KOPT-K1 (cell line): ENCODE results near the gene USP11.

Source experiments
- H3K27ac ChIP-seq: fragments of 200-600 bp; sonication (generic); 2 replicates; pipeline ENCODE4 v1.5.1; 2016; ENCODE audit warnings: antibody characterized with exemption, mild to moderate bottlenecking, low read depth, low read length; ENCODE audit not compliant: poor library complexity, severe bottlenecking
- H3K36me3 ChIP-seq: fragments of 200-600 bp; sonication (generic); 2 replicates; pipeline ENCODE4 v1.5.1; 2017; ENCODE audit warnings: antibody characterized with exemption, mild to moderate bottlenecking, low read length, moderate library complexity; ENCODE audit not compliant: insufficient read depth
- H3K9me3 ChIP-seq: fragments of 200-600 bp; sonication (generic); 2 replicates; pipeline ENCODE4 v1.5.1; 2017; ENCODE audit warnings: antibody characterized with exemption, low read length, mild to moderate bottlenecking; ENCODE audit not compliant: insufficient read depth, poor library complexity, severe bottlenecking

Gene USP11

GRCh38 chrX:47214435-47215077 is 18.3 kb upstream of the USP11 start:
- H3K36me3 ChIP-seq, result peaks cover 73% of the 10 kb centered on the region
- H3K27ac ChIP-seq, result no peak overlapping the region
- no peaks in the 10 kb centered on the region for H3K9me3 ChIP-seq

- Histone ChIP-seq H3K36me3 (peaks cover 65% of the 10 kb centered on the region), H3K9me3 (no peaks in the 10 kb centered on the region), H3K27ac (no peak overlapping the region)
These were observed 17.4 kb upstream of the USP11 start for GRCh38 chrX:47215291-47215900.

GRCh38 chrX:47216393-47216925 is 16.4 kb upstream of the USP11 start:
- H3K27ac ChIP-seq, result peak overlapping the region; percentile 62
- no peaks in the 10 kb centered on the region for H3K9me3 ChIP-seq
- peaks cover 65% of the 10 kb centered on the region for H3K36me3 ChIP-seq

GRCh38 chrX:47217121-47217851 is 15.5 kb upstream of the USP11 start:
- no peaks in the 10 kb centered on the region for H3K9me3 ChIP-seq
- H3K27ac ChIP-seq, result peak overlapping the region; percentile 62
- peaks cover 65% of the 10 kb centered on the region for H3K36me3 ChIP-seq

GRCh38 chrX:47217852-47218279 is 14.9 kb upstream of the USP11 start:
- H3K27ac ChIP-seq, result peak overlapping the region; percentile 94
- no peaks in the 10 kb centered on the region for H3K9me3 ChIP-seq
- H3K36me3 ChIP-seq, result peaks cover 64% of the 10 kb centered on the region

- Histone ChIP-seq H3K27ac (peak within 1 kb of the TSS; percentile 94), H3K36me3 (peaks cover 65% of the 10 kb centered on the region), H3K9me3 (no peaks in the 10 kb centered on the region)
These were observed 14.4 kb upstream of the USP11 start, which contains the start of gene CDK16 for GRCh38 chrX:47218280-47218919. CDK16 (plus strand) TSS chrX:47218681; CDS start chrX:47223558, 4,877 bp downstream.

- peaks cover 65% of the 10 kb centered on the region for H3K36me3 ChIP-seq
- H3K27ac ChIP-seq, result peak overlapping the region; percentile 94
- no peaks in the 10 kb centered on the region for H3K9me3 ChIP-seq
These were observed 13.6 kb upstream of the USP11 start for GRCh38 chrX:47218920-47219815.

GRCh38 chrX:47221756-47222155 is 11.1 kb upstream of the USP11 start:
- Histone ChIP-seq H3K27ac (no peak overlapping the region), H3K9me3 (no peaks in the 10 kb centered on the region), H3K36me3 (peaks cover 65% of the 10 kb centered on the region)

- Histone ChIP-seq H3K27ac (no peak overlapping the region), H3K9me3 (no peaks in the 10 kb centered on the region), H3K36me3 (peaks cover 74% of the 10 kb centered on the region)
These were observed 10.0 kb upstream of the USP11 start for GRCh38 chrX:47222751-47223350.

- Histone ChIP-seq H3K36me3 (peaks cover 80% of the 10 kb centered on the region), H3K27ac (no peak overlapping the region), H3K9me3 (no peaks in the 10 kb centered on the region)
These were observed 9.1 kb upstream of the USP11 start for GRCh38 chrX:47223476-47224250.

GRCh38 chrX:47224266-47224895 is 8.4 kb upstream of the USP11 start:
- Histone ChIP-seq H3K27ac (no peak overlapping the region), H3K9me3 (no peaks in the 10 kb centered on the region), H3K36me3 (peaks cover 87% of the 10 kb centered on the region)

- H3K9me3 ChIP-seq, result no peaks in the 10 kb centered on the region
- no peak overlapping the region for H3K27ac ChIP-seq
- H3K36me3 ChIP-seq, result peaks cover 92% of the 10 kb centered on the region
These were observed 7.9 kb upstream of the USP11 start for GRCh38 chrX:47224896-47225290.

GRCh38 chrX:47226071-47226470 is 6.7 kb upstream of the USP11 start:
- Histone ChIP-seq H3K9me3 (no peaks in the 10 kb centered on the region), H3K27ac (no peak overlapping the region), H3K36me3 (peaks cover 89% of the 10 kb centered on the region)
